ENCODE measurements around the gene LRTM1. TPM values are rescaled to one million over a fixed set of nuclear protein-coding genes. Genes with fewer than 3 reads are reported as not detected.

The LRTM1 gene
- total RNA-seq, 1 donor from 2014 or later = not detected

GRCh38 chr3:54877730-54878129 is 50.1 kb downstream of the LRTM1 start:
- peaks cover 16% of the 10 kb centered on the region for H3K4me1 Mint-ChIP-seq (ENCODE audit: low read depth, unreplicated experiment)
- no peak for TF ChIP-seq EZH2 (IDR thresholded peaks at IDR 0.05; ENCODE audit: insufficient read depth, low read length)
- H3K27ac Mint-ChIP-seq (ENCODE audit: unreplicated experiment) = no peak overlapping the region
- H3K4me2 ChIP-seq (ENCODE audit: low read length) = no peak overlapping the region
- H3K79me2 ChIP-seq (ENCODE audit: insufficient read depth, low read length) = no peaks in the 10 kb centered on the region
- H3K9me3 ChIP-seq (ENCODE audit: insufficient read depth, low read depth, low read length) = no peaks in the 10 kb centered on the region
- no peak overlapping the region for H3K4me3 Mint-ChIP-seq (ENCODE audit: unreplicated experiment)
- no peak overlapping the region for H2AFZ ChIP-seq (ENCODE audit: low read depth, low read length)
- DNase-seq (ENCODE audit: low read depth) (no peak), FAIRE-seq (no peak)
- H3K9ac ChIP-seq (ENCODE audit: low read length) = no peak overlapping the region
- H3K4me1 ChIP-seq (ENCODE audit: insufficient read depth, low read length) = peaks cover 12% of the 10 kb centered on the region
- H3K4me3 ChIP-seq (ENCODE audit: insufficient read depth, low read depth, low read length) = no peak overlapping the region
- no peaks in the 10 kb centered on the region for H3K36me3 ChIP-seq (ENCODE audit: insufficient read depth, low read length)
- no peaks in the 10 kb centered on the region for H3K36me3 Mint-ChIP-seq (ENCODE audit: low read depth, unreplicated experiment)
- H4K20me1 ChIP-seq (ENCODE audit: insufficient read depth, low read length) = no peaks in the 10 kb centered on the region
- no peaks in the 10 kb centered on the region for H3K9me3 Mint-ChIP-seq (ENCODE audit: unreplicated experiment)
- peaks cover 2% of the 10 kb centered on the region for H3K27me3 Mint-ChIP-seq (ENCODE audit: low read depth, unreplicated experiment)
- H3K27me3 ChIP-seq (ENCODE audit: insufficient read depth, low read length) = no peaks in the 10 kb centered on the region
- no peak overlapping the region for H3K27ac ChIP-seq (ENCODE audit: low read depth, low read length)

GRCh38 chr3:54876694-54877093 is 51.2 kb downstream of the LRTM1 start:
- H3K9me3 Mint-ChIP-seq (ENCODE audit: unreplicated experiment) = no peaks in the 10 kb centered on the region
- DNase-seq (ENCODE audit: low read depth) = no peak
- no peak overlapping the region for H3K27ac ChIP-seq (ENCODE audit: low read depth, low read length)
- H3K79me2 ChIP-seq (ENCODE audit: insufficient read depth, low read length) = no peaks in the 10 kb centered on the region
- peaks cover 2% of the 10 kb centered on the region for H3K27me3 Mint-ChIP-seq (ENCODE audit: low read depth, unreplicated experiment)
- no peak overlapping the region for H3K4me3 ChIP-seq (ENCODE audit: insufficient read depth, low read depth, low read length)
- no peak overlapping the region for H3K4me2 ChIP-seq (ENCODE audit: low read length)
- no peaks in the 10 kb centered on the region for H4K20me1 ChIP-seq (ENCODE audit: insufficient read depth, low read length)
- H3K4me3 Mint-ChIP-seq (ENCODE audit: unreplicated experiment) = no peak overlapping the region
- H3K4me1 Mint-ChIP-seq (ENCODE audit: low read depth, unreplicated experiment) = peaks cover 6% of the 10 kb centered on the region
- no peak for FAIRE-seq
- TF ChIP-seq EZH2 (IDR thresholded peaks at IDR 0.05; ENCODE audit: insufficient read depth, low read length) = no peak
- TF ChIP-seq CTCF (IDR thresholded peaks at IDR 0.05; ENCODE audit: insufficient read depth, low read depth, low read length) = no peak
- no peak overlapping the region for H3K27ac Mint-ChIP-seq (ENCODE audit: unreplicated experiment)
- H3K4me1 ChIP-seq (ENCODE audit: insufficient read depth, low read length) = peaks cover 1% of the 10 kb centered on the region
- no peaks in the 10 kb centered on the region for H3K27me3 ChIP-seq (ENCODE audit: insufficient read depth, low read length)
- no peaks in the 10 kb centered on the region for H3K9me3 ChIP-seq (ENCODE audit: insufficient read depth, low read depth, low read length)
- no peaks in the 10 kb centered on the region for H3K36me3 ChIP-seq (ENCODE audit: insufficient read depth, low read length)
- no peak overlapping the region for H3K9ac ChIP-seq (ENCODE audit: low read length)
- H3K36me3 Mint-ChIP-seq (ENCODE audit: low read depth, unreplicated experiment) = no peaks in the 10 kb centered on the region
- H2AFZ ChIP-seq (ENCODE audit: low read depth, low read length) = no peak overlapping the region

- Histone ChIP-seq H3K27me3 (ENCODE audit: insufficient read depth, low read length) (no peaks in the 10 kb centered on the region), H3K9ac (ENCODE audit: low read length) (no peak overlapping the region)
Observed at GRCh38 chr3:54875596-54876268, 52.1 kb downstream of the LRTM1 start.

More at GRCh38 chr3:54875596-54876268, 52.1 kb downstream of the LRTM1 start:
- Histone ChIP-seq H3K27ac (ENCODE audit: low read depth, low read length) (no peak overlapping the region), H4K20me1 (ENCODE audit: insufficient read depth, low read length) (no peaks in the 10 kb centered on the region), H3K4me3 (ENCODE audit: insufficient read depth, low read depth, low read length) (no peak overlapping the region), H3K79me2 (ENCODE audit: insufficient read depth, low read length) (no peaks in the 10 kb centered on the region), H3K36me3 (ENCODE audit: insufficient read depth, low read length) (no peaks in the 10 kb centered on the region), H3K4me2 (ENCODE audit: low read length) (no peak overlapping the region), H3K4me1 (ENCODE audit: insufficient read depth, low read length) (peaks cover 4% of the 10 kb centered on the region), H2AFZ (ENCODE audit: low read depth, low read length) (no peak overlapping the region), H3K9me3 (ENCODE audit: insufficient read depth, low read depth, low read length) (no peaks in the 10 kb centered on the region)
- DNase-seq (ENCODE audit: low read depth) (no peak), FAIRE-seq (no peak)
- peaks cover 2% of the 10 kb centered on the region for H3K27me3 Mint-ChIP-seq (ENCODE audit: low read depth, unreplicated experiment)
- TF ChIP-seq EZH2 (IDR thresholded peaks at IDR 0.05; ENCODE audit: insufficient read depth, low read length) (no peak), CTCF (IDR thresholded peaks at IDR 0.05; ENCODE audit: insufficient read depth, low read depth, low read length) (no peak)
- peaks cover 4% of the 10 kb centered on the region for H3K4me1 Mint-ChIP-seq (ENCODE audit: low read depth, unreplicated experiment)
- H3K9me3 Mint-ChIP-seq (ENCODE audit: unreplicated experiment) = no peaks in the 10 kb centered on the region
- H3K36me3 Mint-ChIP-seq (ENCODE audit: low read depth, unreplicated experiment) = no peaks in the 10 kb centered on the region
- H3K4me3 Mint-ChIP-seq (ENCODE audit: unreplicated experiment) = no peak overlapping the region
- no peak overlapping the region for H3K27ac Mint-ChIP-seq (ENCODE audit: unreplicated experiment)
